Activated T-helper 9 cell treated with anti-CD3 and anti-CD28 coated beads, Interleukin-2, amount 50 U/mL, for 16 hours (primary cell): Measurements from ENCODE around the gene GMIP.
"Not testable (repeated sequence)": the region's sequence is repeated elsewhere in the genome, so short reads cannot be mapped to it uniquely, and the experiment has no call there.

ENCODE experiments used
- DNase-seq: peaks from one replicate; pipeline ENCODE4 v3.0.0-alpha.2; 2020; ENCODE audit warnings: low read depth

The GMIP gene

GRCh38 chr19:19606686-19607085 is 36.8 kb downstream of the GMIP start:
- not testable (repeated sequence) for DNase-seq

- DNase-seq: no peak
Observed at GRCh38 chr19:19606021-19606420, 37.4 kb downstream of the GMIP start.

- DNase-seq: no peak
Observed at GRCh38 chr19:19602713-19603324, 40.6 kb downstream of the GMIP start.

- no peak for DNase-seq
Observed at GRCh38 chr19:19602136-19602712, 41.2 kb downstream of the GMIP start.

- DNase-seq: no peak
Observed at GRCh38 chr19:19600793-19601330, 42.6 kb downstream of the GMIP start.

GRCh38 chr19:19598728-19599451 is 44.6 kb downstream of the GMIP start:
- peak; percentile 47 for DNase-seq

GRCh38 chr19:19597809-19598306 is 45.6 kb downstream of the GMIP start:
- peak; percentile 23 for DNase-seq

- no peak for DNase-seq
Observed at GRCh38 chr19:19595171-19595701, 48.2 kb downstream of the GMIP start.

GRCh38 chr19:19594381-19594780 is 49.1 kb downstream of the GMIP start:
- no peak for DNase-seq

- DNase-seq: no peak
Observed at GRCh38 chr19:19592690-19593089, 50.8 kb downstream of the GMIP start.

GRCh38 chr19:19591133-19591825 is 52.2 kb downstream of the GMIP start:
- DNase-seq: peak; percentile 59

GRCh38 chr19:19588546-19588945 is 54.9 kb downstream of the GMIP start:
- DNase-seq: no peak

GRCh38 chr19:19587771-19588170 is 55.7 kb downstream of the GMIP start:
- no peak for DNase-seq

- no peak for DNase-seq
Observed at GRCh38 chr19:19584356-19584755, 59.1 kb downstream of the GMIP start.

GRCh38 chr19:19582471-19582870 is 61.0 kb downstream of the GMIP start:
- no peak for DNase-seq

- DNase-seq: no peak
Observed at GRCh38 chr19:19581391-19581790, 62.1 kb downstream of the GMIP start.

GRCh38 chr19:19580418-19580817 is 63.0 kb downstream of the GMIP start:
- DNase-seq: no peak

- no peak for DNase-seq
Observed at GRCh38 chr19:19579533-19580361, 63.7 kb downstream of the GMIP start.
